Measurements from ENCODE around the gene MAPK8IP1.
"Not testable (repeated sequence)": the region's sequence is repeated elsewhere in the genome, so short reads cannot be mapped to it uniquely, and the experiment has no call there.

Gene MAPK8IP1

DNA sequence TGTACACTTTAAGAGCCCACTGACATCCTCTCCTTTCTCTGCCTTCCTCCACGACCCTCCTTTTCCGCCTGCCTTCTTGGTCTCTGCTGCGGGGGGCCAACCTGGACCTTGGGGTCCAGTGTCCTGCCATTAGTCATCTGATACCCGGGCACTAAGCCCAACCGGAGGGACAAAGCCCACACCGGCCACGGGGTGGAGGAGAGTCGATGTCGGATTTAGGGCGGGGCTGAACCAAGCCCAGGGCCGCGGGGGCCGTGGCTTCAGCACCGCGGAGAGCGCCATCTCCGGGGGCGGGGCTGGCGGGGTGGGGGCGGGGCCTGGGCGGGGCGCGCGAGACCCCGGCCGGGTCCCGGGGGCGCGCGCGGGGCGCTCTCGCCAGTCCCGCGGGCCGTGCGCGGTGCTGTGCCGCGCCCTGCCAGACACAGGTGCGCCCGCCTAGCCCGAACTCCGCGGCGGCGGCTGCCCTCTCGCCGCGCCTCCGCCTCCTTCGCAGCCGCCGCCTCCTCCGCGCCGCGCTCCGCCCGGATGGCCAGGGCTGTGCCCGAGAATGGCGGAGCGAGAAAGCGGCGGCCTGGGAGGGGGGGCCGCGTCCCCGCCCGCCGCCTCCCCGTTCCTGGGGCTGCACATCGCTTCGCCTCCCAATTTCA is at the start of gene MAPK8IP1:
Gene MAPK8IP1, plus strand, starts transcription at position 378 of the 647 bp plus-strand sequence. Its CDS starts 170 bp downstream, at position 548.
- DNase-seq (ENCODE audit: low spot score), result peak; percentile 91

GRCh38 chr11:45839204-45839603 is 46.2 kb upstream of the MAPK8IP1 start:
- no peak for DNase-seq (ENCODE audit: low spot score)

GRCh38 chr11:45840251-45840650 is 45.2 kb upstream of the MAPK8IP1 start:
- DNase-seq (ENCODE audit: low spot score), result not testable (repeated sequence)

DNA sequence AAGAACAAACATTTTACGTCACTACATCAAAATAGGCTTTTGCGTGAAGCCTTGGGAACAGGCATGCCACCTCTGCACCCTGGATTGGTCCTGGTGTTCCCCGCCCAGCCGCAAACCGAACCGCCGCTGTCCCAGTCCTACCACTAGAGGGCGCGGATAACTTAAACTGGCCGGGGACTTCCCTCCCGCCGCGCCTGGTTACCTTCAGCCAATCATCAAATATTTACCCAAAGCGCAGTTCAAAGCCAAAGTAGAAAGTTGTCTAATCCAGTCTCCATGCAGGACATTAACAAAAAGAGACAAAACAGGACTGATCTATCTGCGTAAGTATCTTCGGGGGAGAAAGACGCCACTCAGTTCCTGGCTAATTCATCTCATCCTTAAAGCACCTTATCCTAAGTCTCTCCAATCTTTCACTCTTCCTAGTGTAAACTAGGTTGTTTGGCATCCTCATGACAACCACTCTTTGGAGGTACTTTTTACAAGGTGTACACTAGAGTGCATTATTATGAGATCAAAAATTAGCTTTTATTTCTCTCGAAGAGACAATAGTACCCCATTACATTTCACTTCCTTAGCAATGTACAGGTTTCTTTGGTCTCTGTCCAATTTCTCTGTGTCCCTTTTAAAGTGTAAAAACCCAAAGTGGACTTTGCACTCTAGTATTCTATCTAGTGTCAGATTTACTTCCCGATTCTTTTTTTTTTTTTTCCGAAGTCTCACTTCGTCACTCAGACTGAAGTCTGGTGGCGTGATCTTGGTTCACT is 42.1 kb upstream of the MAPK8IP1 start:
- peak; percentile 92 for DNase-seq (ENCODE audit: low spot score)

DNA sequence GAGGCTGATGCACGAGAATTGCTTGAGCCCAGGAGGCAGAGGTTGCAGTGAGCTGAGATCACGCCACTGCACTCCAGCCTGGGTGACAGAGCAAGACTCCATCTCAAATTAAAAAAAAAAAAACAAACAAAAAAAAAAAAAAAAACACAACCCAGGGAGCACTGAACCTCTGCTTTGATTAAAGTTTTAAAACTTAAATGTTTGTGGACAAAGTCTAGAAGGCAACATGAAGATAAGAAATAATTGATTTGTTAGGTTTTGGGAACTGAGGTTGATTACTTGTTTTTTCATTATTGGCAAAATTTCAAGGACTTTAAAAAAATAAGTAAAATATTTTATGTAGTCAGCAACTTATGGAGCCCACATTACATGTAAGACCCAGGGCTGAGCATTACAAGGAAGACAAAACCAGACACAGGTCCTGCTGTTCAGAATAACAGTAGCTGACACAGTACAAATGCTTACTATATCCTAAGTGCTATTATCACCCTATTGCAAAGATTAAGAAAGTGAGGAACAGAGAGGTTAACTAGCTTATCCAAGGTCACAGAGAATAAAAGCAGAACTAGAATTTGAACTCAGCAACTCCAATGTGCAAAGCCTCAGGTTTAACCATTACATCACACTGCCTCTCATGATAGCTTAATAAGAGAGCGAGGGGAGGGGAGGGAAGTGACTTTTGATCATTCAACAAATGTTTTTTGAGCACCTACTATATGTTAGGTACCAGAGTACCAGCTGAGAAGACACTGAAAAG is 40.5 kb upstream of the MAPK8IP1 start:
- no peak for DNase-seq (ENCODE audit: low spot score)

GRCh38 chr11:45846174-45846675 is 39.2 kb upstream of the MAPK8IP1 start:
- DNase-seq (ENCODE audit: low spot score), result no peak

DNA sequence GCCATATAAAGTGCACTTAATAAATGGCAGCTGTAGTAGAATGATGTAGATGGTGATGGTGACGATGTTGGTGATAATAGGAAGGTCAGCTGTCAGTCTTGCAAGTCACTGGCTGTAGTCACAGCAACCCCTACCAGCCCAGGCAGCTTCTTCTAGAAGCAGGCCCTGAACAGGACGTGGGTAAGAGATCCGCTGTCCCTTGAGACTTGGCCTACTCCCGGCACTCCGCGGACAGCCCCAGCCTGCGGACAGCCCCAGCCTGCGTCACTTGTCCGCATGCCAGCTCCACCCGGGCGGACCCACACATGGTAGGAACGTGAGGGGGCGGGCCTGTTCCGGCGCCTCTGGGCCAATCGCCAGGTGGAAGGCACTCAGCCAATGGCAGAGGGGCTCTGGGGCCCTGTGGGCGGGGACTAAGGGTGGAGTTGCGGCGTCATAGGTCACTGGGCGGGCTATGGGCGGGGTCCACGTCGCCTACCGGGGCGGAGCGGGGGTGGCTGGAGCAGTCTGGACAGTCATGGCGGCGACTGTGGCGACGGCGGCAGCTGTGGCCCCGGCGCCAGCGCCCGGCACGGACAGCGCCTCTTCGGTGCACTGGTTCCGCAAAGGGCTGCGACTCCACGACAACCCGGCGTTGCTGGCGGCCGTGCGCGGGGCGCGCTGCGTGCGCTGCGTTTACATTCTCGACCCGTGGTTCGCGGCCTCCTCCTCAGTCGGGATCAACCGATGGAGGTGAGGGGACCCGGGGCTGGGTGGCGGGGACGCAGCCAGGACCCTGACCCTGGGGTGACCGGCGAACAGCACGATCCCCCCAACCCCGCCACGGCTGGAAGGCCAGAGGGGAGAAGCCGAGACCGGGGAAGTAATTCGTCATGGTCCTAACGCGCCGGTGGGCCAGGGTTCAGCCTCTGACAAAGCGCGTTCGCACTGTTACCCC is 38.2 kb upstream of the MAPK8IP1 start, which contains the start of gene CRY2:
Gene CRY2, plus strand, starts transcription at position 502 of the 937 bp plus-strand sequence. Its CDS starts 16 bp downstream, at position 518.
- peak; percentile 97 for DNase-seq (ENCODE audit: low spot score)

DNA sequence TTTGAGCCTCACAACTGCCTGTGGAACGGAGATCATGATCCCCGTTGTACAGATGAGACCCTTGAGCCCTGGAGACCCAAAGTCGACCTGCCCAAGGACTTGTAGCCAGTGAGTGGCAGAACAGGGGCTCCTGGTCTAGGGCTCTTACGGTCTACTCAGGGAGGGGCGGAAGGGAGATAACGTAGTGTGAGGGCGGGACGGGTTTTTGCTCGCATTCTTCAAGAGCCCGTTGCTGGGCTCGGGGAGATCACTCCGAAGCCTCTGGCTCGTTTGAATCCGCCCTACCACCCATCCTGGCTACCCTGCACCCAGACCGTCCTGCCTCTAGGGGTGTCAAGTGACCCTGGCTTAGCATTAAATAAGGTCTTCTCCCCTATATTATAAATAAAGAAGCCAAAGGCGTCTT is 37.5 kb upstream of the MAPK8IP1 start:
- peak; percentile 65 for DNase-seq (ENCODE audit: low spot score)

DNA sequence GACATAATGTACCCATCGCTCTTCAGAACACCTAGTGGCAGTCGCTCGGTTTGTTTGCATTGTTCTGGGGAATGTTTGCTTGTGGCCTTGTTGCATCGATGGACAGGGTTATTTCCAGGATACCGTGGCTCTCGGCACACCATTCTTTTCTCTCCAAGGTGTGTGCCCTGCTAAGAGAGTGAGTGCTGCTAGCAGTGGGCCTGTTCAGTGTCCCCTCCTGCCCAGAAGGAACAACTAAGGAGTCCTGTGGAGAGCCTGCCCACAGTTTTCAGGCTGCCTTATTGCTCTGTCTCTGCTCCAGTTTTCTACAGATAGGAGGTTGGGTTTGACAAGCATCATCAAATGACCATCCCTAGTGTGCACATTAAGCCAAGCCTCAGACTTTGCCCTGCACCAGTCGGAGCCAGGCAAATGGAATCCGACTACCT is 36.8 kb upstream of the MAPK8IP1 start:
- no peak for DNase-seq (ENCODE audit: low spot score)

- DNase-seq (ENCODE audit: low spot score), result no peak
Observed at GRCh38 chr11:45850446-45850845, 35.0 kb upstream of the MAPK8IP1 start.

- DNase-seq (ENCODE audit: low spot score), result no peak
Observed at GRCh38 chr11:45851228-45851627, 34.2 kb upstream of the MAPK8IP1 start.

DNA sequence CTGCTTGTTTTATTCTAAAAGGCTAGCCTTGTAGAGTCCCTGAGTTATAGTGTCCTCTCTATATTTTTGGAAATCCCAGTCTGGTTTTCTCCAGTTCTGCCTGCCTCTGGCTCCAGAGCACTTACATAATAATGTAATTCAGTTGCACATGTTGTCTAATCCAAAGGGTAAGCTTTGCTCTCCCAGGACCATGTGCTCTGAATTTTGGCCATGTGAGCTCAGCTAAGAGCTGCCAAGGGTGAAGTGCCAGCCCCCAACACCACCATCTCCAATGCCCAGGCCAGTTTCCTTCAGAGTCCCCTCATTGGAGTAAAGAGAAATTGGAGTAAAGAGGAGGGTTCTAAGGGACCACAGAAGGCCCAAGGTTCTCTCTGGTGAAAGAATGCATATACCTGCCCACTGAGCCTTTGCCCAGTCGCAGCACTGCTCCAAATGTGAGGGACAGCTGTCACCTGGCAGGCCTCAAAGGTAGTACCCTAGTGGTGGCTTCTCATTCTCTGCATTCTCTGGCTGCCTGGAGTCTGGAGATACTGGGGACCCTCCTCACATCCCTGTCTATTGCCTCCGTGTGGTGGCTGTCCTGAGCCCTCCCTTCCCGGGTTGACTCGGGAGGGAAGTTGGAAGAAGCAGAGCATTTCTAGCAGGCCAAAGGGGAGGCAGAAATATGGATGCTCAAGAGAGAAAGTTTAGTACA is 33.3 kb upstream of the MAPK8IP1 start:
- no peak for DNase-seq (ENCODE audit: low spot score)

- no peak for DNase-seq (ENCODE audit: low spot score)
Observed at GRCh38 chr11:45852712-45853101, 32.7 kb upstream of the MAPK8IP1 start.

DNA sequence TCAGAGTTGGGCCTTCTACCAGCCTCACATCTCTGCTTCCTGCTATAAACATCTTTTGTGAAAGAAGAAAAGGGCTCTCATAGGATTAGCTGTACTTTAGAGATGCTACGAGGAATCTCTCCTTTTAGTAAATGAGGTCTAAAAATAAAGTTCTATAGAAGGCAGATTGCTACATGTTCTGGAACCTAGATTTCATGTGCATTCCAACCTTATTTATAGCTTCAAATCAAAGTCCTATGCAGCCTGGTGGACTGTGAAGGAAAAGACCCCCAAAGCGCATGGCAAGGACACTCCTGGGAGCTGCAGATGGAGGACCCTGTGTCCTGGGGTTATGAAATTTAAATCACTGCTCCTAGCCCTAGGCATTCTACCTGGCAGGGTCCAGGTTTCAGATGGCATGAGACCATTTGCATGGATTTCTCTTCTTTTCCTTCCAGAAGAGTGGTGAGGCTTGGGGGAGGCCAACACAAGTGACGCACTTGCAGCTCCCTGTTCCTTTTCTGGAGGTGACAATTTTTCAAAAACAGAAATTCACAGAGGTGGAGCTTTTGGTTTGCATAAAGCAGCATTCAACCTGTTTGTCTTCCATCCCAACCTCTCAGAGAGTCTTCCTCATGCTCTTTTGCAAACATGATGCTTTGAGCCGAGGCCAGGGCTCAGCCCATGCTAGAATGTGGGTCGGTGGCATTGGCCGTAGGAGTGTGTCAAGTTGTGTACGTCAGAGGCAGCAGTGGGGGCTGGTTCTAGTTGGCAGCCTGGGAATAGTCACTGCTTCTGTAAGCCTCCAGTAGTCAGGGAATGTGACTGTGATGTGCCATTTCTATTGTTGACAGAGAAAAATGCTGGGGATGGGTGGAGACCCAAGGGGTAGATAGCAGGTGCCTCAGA is 31.9 kb upstream of the MAPK8IP1 start:
- DNase-seq (ENCODE audit: low spot score), result no peak

GRCh38 chr11:45855308-45855707 is 30.1 kb upstream of the MAPK8IP1 start:
- no peak for DNase-seq (ENCODE audit: low spot score)

DNA sequence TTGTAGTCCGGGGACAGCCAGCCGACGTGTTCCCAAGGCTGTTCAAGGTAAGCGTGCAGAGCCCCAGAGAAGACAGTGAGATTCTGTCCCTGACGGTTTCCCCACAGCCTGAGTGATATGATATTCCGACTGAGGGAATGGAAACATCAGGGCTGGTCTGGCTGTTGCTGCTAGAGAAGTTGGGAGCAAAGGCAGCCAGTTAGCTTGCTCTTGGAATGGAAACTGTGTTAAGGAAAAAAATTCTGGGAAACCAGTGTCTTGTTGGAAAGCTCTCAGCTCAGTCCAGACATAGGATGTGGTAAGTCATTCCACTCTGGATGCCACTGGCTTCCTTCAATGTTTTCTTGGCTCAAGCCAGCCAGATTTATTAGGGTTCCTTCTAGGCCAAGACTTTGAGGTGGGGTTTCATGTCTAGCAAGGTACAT is 29.4 kb upstream of the MAPK8IP1 start:
- DNase-seq (ENCODE audit: low spot score), result peak; percentile 48

DNA sequence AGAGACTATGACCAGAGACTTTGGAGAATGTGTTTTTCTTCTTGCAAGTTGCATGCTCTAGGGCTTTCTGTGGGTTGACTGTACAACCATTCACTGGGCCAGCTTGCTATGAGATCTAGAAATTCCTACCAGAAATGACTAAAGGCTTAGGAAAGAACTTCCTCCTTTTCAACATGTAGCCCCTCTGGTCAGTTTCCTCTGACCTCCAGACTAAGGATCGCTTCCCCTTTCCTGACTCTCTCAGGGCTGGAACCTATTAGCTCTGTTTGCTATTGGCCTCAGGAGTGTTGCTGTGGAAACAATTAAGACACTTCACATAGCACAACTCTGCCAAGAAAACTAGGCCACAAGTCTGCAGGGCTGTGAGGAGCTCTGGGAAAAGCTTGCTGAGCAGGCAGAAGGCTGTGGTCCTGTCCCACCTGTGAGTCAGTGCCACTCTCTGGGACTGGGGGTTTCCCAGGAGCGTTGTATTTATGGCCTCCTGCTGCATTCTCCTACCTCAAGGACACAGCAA is 27.4 kb upstream of the MAPK8IP1 start:
- peak; percentile 86 for DNase-seq (ENCODE audit: low spot score)

DNA sequence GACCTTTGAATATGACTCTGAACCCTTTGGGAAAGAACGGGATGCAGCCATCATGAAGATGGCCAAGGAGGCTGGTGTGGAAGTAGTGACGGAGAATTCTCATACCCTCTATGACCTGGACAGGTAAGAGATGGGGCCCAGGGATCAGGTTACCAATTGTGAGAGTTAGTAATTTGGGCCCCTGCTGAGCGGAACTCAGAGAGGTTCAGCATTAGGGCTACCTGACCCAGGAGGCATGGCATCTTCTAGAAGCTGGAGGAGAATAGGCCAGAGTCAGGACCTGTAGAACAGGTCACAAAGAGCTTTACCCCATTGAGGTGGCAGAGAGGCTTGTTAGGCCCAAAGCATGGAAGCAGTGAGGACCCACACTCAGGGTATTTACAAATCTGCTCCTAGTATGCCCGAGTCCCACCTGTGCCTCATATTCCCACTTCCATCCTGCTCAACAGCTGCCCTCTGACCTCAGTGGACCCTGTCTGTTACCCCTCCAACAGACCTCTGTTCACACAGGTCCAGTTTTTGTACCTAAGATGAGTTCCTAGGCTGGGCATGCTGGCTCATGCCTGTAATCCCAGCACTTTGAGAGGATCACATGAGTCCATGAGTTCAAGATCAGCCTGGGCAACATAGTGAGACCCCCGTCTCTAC is 26.6 kb upstream of the MAPK8IP1 start:
- no peak for DNase-seq (ENCODE audit: low spot score)

DNA sequence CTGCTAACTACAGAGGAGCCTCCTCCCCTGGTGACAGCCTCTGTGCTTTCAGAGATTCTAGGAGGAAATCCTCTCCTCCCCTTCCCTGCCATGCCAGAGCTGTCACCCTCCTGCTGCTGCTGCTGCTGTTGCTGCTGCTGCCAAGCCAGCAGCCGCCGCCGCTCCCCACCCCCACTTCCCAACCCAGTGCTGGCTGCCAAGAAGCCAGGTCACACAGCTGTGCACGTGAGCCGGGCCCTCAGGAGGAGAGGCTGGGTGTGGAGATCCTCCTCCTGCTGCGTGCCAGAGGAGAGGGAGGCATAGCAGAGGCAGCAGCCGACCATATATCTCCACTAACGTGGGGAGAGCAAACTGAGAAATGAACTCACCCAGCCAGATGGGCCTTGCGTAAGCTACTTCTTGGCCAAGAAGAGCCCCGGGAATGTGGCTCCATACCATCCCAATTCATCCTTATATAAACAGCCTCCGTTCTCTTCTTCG is 25.8 kb upstream of the MAPK8IP1 start:
- peak; percentile 97 for DNase-seq (ENCODE audit: low spot score)
